ENCODE results near the gene TSR3.

Gene TSR3

GRCh38 chr16:1377406-1378010 is 25.8 kb upstream of the TSR3 start:
- DNase-seq (ENCODE audit: extremely low read depth, low read depth): no peak

DNA sequence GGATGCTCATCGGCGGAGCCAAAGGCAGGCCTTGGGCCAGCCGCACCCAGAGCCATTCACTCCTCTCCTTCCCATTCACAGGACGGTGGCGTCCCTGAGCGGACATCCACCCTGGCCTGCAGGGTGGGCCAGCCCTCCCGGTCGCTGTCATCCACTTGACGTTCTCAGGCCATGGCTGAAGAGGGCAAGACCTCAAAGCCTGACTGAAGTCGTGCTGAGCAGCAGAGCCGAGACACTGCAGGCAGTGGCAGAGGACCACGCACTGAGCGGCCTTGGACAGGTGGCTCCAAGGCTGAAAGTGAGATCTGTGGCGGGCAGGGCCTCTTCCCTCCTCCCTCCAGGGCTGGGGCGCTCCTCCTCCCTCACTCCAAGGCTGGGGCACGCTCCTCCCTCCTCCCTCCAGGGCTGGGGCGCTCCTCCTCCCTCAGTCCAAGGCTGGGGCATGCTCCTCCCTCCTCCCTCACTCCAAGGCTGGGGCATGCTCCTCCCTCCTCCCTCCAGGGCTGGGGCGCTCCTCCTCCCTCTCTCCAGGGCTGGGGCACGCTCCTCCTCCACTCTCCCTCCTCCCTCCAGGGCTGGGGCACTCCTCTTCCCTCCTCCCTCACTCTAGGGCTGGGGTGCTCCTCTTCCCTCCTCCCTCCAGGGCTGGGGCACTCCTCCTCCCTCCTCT is 24.2 kb upstream of the TSR3 start:
- TF ChIP-seq, protein P1, sequence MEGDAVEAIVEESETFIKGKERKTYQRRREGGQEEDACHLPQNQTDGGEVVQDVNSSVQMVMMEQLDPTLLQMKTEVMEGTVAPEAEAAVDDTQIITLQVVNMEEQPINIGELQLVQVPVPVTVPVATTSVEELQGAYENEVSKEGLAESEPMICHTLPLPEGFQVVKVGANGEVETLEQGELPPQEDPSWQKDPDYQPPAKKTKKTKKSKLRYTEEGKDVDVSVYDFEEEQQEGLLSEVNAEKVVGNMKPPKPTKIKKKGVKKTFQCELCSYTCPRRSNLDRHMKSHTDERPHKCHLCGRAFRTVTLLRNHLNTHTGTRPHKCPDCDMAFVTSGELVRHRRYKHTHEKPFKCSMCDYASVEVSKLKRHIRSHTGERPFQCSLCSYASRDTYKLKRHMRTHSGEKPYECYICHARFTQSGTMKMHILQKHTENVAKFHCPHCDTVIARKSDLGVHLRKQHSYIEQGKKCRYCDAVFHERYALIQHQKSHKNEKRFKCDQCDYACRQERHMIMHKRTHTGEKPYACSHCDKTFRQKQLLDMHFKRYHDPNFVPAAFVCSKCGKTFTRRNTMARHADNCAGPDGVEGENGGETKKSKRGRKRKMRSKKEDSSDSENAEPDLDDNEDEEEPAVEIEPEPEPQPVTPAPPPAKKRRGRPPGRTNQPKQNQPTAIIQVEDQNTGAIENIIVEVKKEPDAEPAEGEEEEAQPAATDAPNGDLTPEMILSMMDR (IDR thresholded peaks at IDR 0.05; ENCODE audit: low read depth, low read length): no peak
- no peak for DNase-seq (ENCODE audit: extremely low read depth, low read depth)

More at GRCh38 chr16:1377406-1378010, 25.8 kb upstream of the TSR3 start:
- TF ChIP-seq, protein P1 (IDR thresholded peaks at IDR 0.05; ENCODE audit: low read depth, low read length): no peak

DNA sequence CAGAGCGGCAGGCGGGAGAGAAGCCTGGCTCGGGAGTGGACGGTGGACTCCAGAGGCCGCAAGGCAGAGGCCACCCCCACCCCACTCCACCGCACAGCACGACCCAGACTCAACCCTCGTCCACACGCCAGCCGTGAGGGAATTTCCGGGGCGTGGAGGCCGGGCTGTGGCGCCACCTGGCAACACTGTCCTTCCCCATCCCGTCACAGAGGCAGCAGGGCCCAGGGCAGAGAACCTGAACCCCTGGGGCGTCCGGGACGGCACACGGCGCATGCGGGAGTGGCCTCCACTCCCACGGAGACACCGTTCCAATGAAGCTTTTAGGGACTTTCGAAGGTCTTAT is 23.6 kb upstream of the TSR3 start:
- TF ChIP-seq, protein P1 (IDR thresholded peaks at IDR 0.05; ENCODE audit: low read depth, low read length): no peak
- no peak for DNase-seq (ENCODE audit: extremely low read depth, low read depth)

DNA sequence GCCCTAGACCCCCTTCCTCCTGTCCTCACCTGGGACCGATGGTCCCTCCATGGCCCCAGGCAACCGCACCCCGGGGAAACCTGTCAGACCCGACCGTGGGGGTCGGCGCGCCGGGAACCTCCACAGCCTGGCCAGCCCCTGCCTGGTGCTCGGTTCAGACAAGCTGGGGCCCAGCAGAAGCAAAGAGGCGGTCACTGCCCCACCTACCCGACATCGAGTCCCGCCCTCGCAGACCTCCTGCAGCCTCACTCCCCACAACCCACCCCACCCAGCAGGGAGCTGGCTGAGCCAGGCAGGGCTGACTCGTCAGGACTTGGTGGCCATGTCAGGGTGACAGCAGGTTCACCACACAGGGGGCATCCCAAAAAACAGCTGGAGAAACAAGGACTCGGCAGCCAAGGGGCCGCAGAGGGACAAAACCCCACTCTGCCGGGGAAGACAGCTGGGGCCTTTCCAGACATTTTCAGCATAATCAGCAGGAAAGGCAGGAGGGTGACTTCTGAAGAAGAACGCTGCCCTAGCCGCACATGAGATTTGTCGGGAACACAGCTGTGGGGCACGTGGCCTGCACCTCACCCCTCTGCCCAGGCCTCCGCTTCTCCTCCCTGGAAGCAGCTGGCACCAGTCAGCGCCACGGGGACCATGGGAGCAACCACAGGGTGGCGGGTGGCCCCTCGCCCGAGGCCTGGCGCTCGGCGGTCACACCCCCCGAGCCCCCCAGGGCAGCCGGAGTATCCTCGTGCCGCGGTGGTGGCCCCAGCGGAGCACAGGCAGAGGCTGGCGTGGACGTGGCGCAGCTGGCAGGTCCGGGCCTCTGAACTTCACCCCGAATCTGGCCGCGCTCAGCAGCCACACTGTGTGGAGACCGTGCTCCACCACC is 23.0 kb upstream of the TSR3 start:
- TF ChIP-seq, protein P1 (IDR thresholded peaks at IDR 0.05; ENCODE audit: low read depth, low read length): no peak
- no peak for DNase-seq (ENCODE audit: extremely low read depth, low read depth)

- DNase-seq (ENCODE audit: extremely low read depth, low read depth): no peak
- TF ChIP-seq, protein P1 (IDR thresholded peaks at IDR 0.05; ENCODE audit: low read depth, low read length): no peak
Observed at GRCh38 chr16:1372292-1372950, 20.7 kb upstream of the TSR3 start.

DNA sequence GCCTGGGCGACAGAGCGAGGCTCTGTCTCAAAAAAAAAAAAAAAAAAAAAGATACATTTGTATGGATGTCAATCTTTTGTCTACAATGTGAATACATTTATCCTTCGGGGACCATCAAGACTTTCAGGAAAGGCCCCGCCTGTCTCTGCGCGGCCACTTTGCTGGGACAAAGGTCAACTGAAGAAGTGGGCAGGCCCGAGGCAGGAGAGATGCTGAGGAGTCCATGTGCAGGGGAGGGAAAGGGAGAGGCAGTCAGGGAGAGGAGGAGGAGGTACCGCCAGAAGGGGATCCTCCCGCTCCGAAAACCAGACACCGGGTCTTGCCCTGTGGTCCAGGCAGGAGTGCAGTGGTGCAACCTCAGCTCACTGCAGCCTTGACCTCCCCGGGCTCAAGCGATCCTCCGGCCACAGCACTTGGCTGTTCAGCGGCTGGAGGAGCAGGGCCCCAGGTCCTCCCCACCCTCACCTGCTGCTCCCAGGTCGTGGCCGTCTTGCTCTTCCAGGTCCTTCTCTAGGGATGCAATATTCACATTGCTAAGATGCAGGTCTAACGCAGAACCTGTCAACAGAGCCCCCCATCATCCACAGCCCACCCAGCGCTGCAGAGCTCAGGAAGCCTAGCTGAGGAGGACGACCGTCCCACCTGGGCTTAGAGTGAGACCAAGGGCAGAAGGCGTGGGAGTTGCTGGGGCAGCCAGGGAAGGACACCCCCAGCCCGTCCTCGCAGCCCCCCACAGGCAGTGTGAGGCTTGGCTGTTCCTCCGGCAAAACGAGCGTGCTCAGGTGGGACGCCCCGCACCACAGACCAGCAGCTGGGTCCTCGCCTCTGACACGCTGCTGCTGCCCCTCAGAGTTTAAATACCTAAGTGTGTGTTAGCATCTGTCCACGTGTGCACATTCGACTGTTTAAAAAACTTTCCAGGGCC is 19.6 kb upstream of the TSR3 start:
- TF ChIP-seq, protein P1 (IDR thresholded peaks at IDR 0.05; ENCODE audit: low read depth, low read length): no peak
- DNase-seq (ENCODE audit: extremely low read depth, low read depth): no peak

All from AG09319 (cell line).